Measurements from ENCODE around the gene C20orf96.

The C20orf96 gene

GRCh38 chr20:324177-325044 lies 33.9 kb upstream of the C20orf96 start:
- no peak for DNase-seq (ENCODE audit: low read depth)
- peak overlapping the region; percentile 78 for H3K4me3 ChIP-seq (ENCODE audit: low read depth, low read length)
- no peak for TF ChIP-seq CTCF (IDR thresholded peaks at IDR 0.05; ENCODE audit: control insufficient read depth, extremely low read depth, insufficient read depth)

GRCh38 chr20:316316-317068 lies 25.9 kb upstream of the C20orf96 start:
- no peak overlapping the region for H3K4me3 ChIP-seq (ENCODE audit: low read depth, low read length)
- TF ChIP-seq CTCF (IDR thresholded peaks at IDR 0.05; ENCODE audit: control insufficient read depth, extremely low read depth, insufficient read depth) = no peak
- no peak for DNase-seq (ENCODE audit: low read depth)

- no peak for TF ChIP-seq CTCF (IDR thresholded peaks at IDR 0.05; ENCODE audit: control insufficient read depth, extremely low read depth, insufficient read depth)
- H3K4me3 ChIP-seq (ENCODE audit: low read depth, low read length) = no peak overlapping the region
- DNase-seq (ENCODE audit: low read depth) = no peak
Measured at GRCh38 chr20:313948-314347, 23.4 kb upstream of the C20orf96 start.

GRCh38 chr20:313402-313801 lies 22.9 kb upstream of the C20orf96 start:
- DNase-seq (ENCODE audit: low read depth) = no peak
- no peak for TF ChIP-seq CTCF (IDR thresholded peaks at IDR 0.05; ENCODE audit: control insufficient read depth, extremely low read depth, insufficient read depth)
- no peak overlapping the region for H3K4me3 ChIP-seq (ENCODE audit: low read depth, low read length)

- no peak for DNase-seq (ENCODE audit: low read depth)
- TF ChIP-seq CTCF (IDR thresholded peaks at IDR 0.05; ENCODE audit: control insufficient read depth, extremely low read depth, insufficient read depth) = no peak
- no peak overlapping the region for H3K4me3 ChIP-seq (ENCODE audit: low read depth, low read length)
Measured at GRCh38 chr20:312866-313265, 22.3 kb upstream of the C20orf96 start.

- no peak for DNase-seq (ENCODE audit: low read depth)
- no peak for TF ChIP-seq CTCF (IDR thresholded peaks at IDR 0.05; ENCODE audit: control insufficient read depth, extremely low read depth, insufficient read depth)
- H3K4me3 ChIP-seq (ENCODE audit: low read depth, low read length) = no peak overlapping the region
Measured at GRCh38 chr20:312067-312466, 21.5 kb upstream of the C20orf96 start.

Measured in LNCaP clone FGC (cell line).